DOHH2 (cell line): ENCODE data around the gene KBTBD12.

Source experiments
- CTCF ChIP-seq: fragments of 200-600 bp; sonication (generic); IDR thresholded peaks from one replicate; pipeline ENCODE4 v1.5.1; 2014; ENCODE audit warnings: antibody characterized with exemption, mild to moderate bottlenecking, low read depth, low read length; ENCODE audit not compliant: poor library complexity, severe bottlenecking
- EZH2phosphoT487 ChIP-seq: fragments of 200-600 bp; sonication (generic); IDR thresholded peaks from 2 replicates; pipeline ENCODE4 v1.6.1; 2017; ENCODE audit warnings: borderline replicate concordance, mild to moderate bottlenecking, antibody characterized with exemption, low read length, moderate library complexity, mixed read lengths

GRCh38 chr3:127888564-127889107, 26.4 kb upstream of the KBTBD12 start:
- TF ChIP-seq CTCF, result no peak
- no peak for TF ChIP-seq EZH2phosphoT487
